ENCODE data around the gene NFIC.
"Not testable (repeated sequence)": the region's sequence is repeated elsewhere in the genome, so short reads cannot be mapped to it uniquely, and the experiment has no call there.

NFIC gene

DNA sequence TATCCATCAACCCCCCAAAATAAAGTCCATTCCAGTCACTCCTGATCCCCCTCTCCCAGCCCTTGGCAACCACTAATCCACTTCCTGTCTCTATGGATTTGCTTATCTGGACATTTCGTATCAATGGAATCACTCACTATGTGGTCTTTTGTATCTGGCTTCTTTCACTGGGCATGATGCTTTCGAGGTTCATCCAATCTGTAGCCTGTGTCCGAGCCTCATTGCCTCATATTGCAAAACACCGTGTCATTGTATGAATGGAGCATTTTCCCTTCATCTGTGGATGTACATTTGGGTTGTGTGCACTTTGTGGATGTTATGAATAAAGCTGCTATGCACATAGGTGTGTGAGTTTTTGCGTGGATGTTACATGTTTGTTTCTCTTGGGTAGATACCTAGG lies 138.4 kb downstream of the NFIC start:
- H3K4me3 Mint-ChIP-seq: peak overlapping the region; percentile 44
- H3K9me3 Mint-ChIP-seq: no peaks in the 10 kb centered on the region
- H3K4me1 Mint-ChIP-seq (ENCODE audit: low read depth): peaks cover 39% of the 10 kb centered on the region
- H3K36me3 Mint-ChIP-seq (ENCODE audit: low read depth): peaks cover 14% of the 10 kb centered on the region
- H3K27me3 Mint-ChIP-seq (ENCODE audit: low read depth): no peaks in the 10 kb centered on the region
- H3K27ac Mint-ChIP-seq: peak overlapping the region; percentile 50

DNA sequence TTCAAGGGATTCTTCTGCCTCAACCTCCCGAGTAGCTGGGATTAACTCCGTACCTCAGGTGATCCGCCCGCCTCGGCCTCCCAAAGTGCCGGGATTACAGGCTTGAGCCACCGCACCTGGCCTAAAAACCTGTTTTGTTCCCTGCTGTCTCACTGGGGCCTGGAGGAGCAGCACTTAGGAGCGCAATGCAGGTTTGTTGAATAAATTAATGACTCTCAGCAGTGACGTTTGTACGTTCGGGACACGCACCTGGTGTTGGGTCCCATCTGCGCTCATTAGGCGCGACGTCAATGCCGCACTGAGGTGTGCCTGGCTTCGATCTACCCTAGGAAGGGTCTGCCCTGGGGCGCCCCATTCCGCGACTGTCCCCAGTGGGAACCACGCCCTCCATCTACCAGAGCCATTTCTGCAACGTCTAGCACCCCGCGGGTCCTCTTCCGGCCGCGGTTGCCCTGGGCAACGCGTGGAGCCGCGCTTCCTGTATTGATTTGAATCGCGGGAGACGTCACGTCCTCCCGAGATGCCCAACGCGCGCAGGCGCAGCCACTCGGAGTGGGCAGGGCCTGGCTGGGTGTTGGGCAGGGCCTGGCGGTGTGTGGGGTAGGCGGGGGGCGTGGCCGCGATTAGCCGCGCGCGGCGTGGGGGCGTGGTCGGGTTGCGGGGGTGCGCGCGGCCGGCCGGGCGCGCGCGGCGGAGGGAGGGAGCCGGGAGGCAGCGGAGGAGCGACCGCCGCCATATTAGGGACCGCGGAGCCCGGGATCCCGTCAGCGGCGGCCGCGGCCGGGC lies 139.4 kb downstream of the NFIC start, which contains the start of gene FZR1:
FZR1 (plus strand) TSS at position 714 of the 786 bp plus-strand sequence. CDS start 16,679 bp downstream, outside the sequence.
- Mint-ChIP-seq H3K9me3 (no peaks in the 10 kb centered on the region), H3K36me3 (ENCODE audit: low read depth) (peaks cover 13% of the 10 kb centered on the region), H3K27me3 (ENCODE audit: low read depth) (no peaks in the 10 kb centered on the region), H3K4me1 (ENCODE audit: low read depth) (peaks cover 37% of the 10 kb centered on the region), H3K4me3 (peak within 1 kb of the TSS; percentile 94), H3K27ac (peak within 1 kb of the TSS; percentile 96)

DNA sequence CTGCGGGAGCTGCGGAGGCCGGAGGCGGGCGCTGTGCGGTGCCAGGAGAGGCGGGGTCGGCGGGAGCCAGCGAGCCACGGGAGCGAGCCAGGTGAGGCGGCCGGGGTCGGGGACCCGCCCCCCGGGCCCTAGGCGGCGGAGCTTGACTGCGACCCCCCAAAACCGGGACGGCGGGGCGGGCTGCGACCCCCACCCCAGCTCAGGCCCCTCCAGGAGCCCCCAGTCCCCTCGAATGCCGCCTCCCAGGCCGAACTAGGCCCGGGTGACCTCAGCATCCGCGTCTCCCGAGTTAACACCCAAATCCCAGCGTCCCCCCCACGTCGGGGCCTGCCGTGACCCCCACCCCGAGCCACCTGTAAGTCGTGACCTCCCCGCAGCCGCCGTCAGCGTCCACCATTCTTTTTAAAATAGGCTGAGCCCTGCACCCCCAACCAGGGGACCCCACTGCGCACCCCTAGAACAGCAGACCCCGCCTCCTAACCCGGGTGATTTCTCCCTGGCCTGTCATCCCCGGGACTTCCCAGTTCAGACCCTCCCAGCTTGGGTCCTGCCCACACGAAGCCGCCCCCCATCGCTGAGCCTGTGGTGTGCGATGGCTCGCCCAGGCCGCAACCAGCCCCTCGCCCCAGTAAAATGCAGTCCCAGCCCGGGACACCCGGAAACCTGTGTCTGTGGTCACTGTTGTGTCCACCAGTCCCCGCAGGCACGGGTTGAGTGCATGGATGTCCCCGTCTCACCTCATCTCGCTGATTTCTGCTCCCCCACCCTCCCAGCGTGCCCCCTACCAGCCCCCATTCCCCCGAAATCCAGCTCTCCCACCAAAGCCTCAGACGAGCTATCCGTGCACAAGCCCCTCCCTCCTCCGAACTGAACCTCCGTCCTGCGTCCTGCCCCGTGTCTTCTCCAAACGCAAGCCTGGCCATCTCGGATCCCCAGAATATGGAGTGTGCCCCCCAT lies 140.3 kb downstream of the NFIC start:
- Mint-ChIP-seq H3K4me3 (peak overlapping the region; percentile 94), H3K36me3 (ENCODE audit: low read depth) (peaks cover 13% of the 10 kb centered on the region), H3K27me3 (ENCODE audit: low read depth) (no peaks in the 10 kb centered on the region), H3K4me1 (ENCODE audit: low read depth) (peaks cover 34% of the 10 kb centered on the region), H3K9me3 (no peaks in the 10 kb centered on the region), H3K27ac (peak overlapping the region; percentile 88)

DNA sequence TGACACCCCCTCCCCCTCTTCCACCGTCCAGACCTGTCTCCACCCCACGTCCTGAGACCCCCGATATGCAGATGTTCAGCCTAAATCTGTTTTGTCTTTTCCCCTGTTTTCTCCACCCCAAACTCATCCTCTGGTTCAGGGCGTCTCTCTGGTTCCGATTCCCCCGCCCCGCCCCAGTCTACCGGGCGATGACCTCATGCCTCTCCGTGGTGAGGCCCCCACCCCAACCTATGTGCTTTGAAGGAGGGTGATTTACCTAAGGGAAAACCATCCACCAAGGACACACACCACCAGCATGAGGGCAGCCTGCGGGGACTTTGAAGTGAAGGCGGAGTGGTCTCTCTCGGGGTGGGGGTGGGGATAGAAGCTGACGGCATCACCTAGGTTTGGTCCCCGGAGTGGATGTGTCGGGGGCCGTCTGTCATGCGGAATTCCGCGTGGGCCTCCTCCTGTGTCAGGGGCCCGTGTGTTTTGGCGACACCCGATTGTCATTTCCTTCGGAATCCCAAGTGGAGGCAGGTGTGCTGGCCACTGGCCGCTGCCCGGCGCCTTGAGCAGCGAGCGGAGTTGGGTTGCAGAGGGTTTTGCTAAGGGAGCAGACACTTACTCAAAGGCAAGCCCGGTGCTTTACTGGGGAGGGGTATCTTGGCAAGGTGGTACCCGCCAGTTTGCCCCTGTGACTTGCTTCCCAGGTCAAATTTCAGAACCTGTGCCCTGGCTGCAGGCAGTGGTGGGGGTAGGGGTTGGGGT lies 141.2 kb downstream of the NFIC start:
- H3K9me3 Mint-ChIP-seq: no peaks in the 10 kb centered on the region
- no peaks in the 10 kb centered on the region for H3K27me3 Mint-ChIP-seq (ENCODE audit: low read depth)
- peak overlapping the region; percentile 88 for H3K27ac Mint-ChIP-seq
- H3K4me1 Mint-ChIP-seq (ENCODE audit: low read depth): peaks cover 34% of the 10 kb centered on the region
- H3K4me3 Mint-ChIP-seq: peak overlapping the region; percentile 94
- H3K36me3 Mint-ChIP-seq (ENCODE audit: low read depth): peaks cover 13% of the 10 kb centered on the region

DNA sequence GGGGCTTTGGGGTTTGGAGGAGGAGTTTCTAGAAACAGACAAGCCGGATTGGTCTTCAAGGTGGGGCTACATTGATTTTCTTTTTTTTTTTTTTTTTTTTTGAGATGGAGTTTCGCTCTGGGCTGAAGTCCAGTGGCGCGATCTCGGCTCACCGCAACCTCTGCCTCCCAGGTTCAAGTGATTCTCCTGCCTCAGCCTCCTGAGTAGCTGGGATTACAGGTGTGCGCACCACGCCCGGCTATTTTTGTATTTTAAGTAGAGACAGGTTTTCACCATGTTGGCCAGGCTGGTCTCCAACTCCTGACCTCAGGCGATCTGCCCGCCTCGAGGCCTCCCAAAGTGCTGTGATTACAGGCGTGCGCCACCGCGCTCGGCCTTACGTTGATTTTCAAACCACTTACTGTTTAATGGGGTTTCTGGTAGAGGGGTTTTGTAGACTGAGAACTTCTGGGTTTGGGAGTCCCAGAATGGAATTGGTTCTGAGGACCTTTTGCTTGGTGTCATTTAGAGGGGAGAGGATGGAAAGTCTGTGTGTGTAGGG lies 141.8 kb downstream of the NFIC start:
- Mint-ChIP-seq H3K36me3 (ENCODE audit: low read depth) (peaks cover 13% of the 10 kb centered on the region), H3K4me1 (ENCODE audit: low read depth) (peaks cover 34% of the 10 kb centered on the region), H3K4me3 (peak overlapping the region; percentile 44)
- H3K27ac Mint-ChIP-seq; H3K27me3 Mint-ChIP-seq (ENCODE audit: low read depth); H3K9me3 Mint-ChIP-seq: not testable (repeated sequence)

DNA sequence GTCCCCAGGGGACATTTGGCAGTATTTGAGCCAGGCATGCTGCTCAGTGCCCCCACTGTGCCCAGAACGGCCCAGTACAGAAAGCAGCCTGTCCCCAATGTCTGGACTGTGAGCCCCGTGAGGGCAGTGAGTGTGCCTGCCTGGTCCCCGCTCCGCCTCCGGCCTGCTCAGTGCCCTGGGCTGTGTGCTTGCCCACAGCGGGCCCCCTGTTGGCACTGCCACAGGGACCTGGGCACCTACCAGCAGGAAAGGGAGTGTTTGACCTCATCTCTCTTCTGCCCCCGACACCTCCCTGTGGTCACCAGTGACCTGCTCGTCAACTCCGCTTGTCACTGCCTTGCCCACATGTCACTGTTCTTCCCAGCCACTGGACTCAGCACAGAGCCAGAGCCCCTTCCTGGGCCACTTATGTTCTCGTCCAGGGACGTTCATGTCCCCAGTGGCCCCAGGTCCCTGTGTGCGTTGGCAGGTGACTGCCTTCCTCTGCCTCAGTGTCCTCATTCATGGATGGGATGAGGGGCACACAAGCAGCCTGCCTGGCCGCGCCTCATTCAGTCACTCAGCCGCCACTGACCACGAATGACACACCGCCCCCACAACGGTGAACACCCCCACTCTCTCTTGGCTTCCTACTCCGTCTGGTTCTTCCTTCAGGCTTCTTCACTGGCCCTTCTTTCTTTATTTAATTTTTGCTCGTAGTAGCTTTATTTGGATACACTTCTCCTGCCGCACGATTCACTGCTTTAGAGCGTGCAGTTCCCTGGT lies 142.6 kb downstream of the NFIC start:
- H3K36me3 Mint-ChIP-seq (ENCODE audit: low read depth): peaks cover 15% of the 10 kb centered on the region
- H3K4me1 Mint-ChIP-seq (ENCODE audit: low read depth): peaks cover 31% of the 10 kb centered on the region
- no peaks in the 10 kb centered on the region for H3K27me3 Mint-ChIP-seq (ENCODE audit: low read depth)
- no peaks in the 10 kb centered on the region for H3K9me3 Mint-ChIP-seq
- peak overlapping the region; percentile 11 for H3K4me3 Mint-ChIP-seq
- H3K27ac Mint-ChIP-seq: peak overlapping the region; percentile 58

DNA sequence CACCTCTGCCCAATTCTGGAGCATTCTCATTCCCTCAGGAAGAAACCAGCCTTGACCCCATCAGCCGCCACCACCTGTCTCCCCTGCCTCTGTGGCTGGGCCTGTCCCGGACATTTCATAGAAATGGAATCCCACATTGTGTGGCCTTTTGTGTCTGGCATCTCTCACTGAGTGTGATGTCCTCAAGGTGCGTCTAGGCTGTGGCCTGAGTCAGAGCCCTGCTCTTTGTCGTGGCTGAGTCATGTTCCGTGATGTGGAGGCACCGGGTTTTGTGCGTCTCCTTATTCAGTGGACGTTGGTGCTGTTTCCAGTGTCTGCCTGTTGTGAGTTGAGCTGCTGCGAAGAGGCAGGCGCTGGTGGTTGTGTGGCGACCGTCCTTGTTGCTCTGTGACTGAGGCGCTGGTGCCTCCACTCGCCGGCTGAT lies 143.2 kb downstream of the NFIC start:
- Mint-ChIP-seq H3K27me3 (ENCODE audit: low read depth) (no peaks in the 10 kb centered on the region), H3K4me1 (ENCODE audit: low read depth) (peaks cover 30% of the 10 kb centered on the region), H3K9me3 (no peaks in the 10 kb centered on the region), H3K4me3 (peak overlapping the region; percentile 30), H3K27ac (peak overlapping the region; percentile 58), H3K36me3 (ENCODE audit: low read depth) (peaks cover 15% of the 10 kb centered on the region)

DNA sequence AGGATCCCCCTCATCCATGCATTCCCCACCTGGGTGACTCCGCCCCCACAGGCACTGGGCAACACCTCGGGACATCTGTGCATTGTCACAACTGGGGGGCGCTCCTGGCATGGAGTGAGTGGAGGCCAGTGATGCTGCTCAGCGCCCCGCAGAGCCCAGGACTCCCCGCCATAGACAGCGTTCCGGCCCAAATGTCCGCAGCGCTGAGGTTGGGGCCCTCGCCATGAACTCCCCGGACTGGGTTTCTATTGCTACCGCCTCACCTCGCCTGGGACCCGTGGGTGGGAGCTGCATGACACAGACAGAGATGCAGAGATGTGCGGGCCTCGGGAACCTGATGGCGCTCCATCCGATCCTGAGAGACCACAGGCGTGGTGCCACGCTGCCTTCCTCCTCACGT lies 144.3 kb downstream of the NFIC start:
- H3K27me3 Mint-ChIP-seq (ENCODE audit: low read depth): no peaks in the 10 kb centered on the region
- H3K4me1 Mint-ChIP-seq (ENCODE audit: low read depth): peaks cover 24% of the 10 kb centered on the region
- peaks cover 15% of the 10 kb centered on the region for H3K36me3 Mint-ChIP-seq (ENCODE audit: low read depth)
- H3K9me3 Mint-ChIP-seq: no peaks in the 10 kb centered on the region
- no peak overlapping the region for H3K27ac Mint-ChIP-seq
- H3K4me3 Mint-ChIP-seq: no peak overlapping the region

DNA sequence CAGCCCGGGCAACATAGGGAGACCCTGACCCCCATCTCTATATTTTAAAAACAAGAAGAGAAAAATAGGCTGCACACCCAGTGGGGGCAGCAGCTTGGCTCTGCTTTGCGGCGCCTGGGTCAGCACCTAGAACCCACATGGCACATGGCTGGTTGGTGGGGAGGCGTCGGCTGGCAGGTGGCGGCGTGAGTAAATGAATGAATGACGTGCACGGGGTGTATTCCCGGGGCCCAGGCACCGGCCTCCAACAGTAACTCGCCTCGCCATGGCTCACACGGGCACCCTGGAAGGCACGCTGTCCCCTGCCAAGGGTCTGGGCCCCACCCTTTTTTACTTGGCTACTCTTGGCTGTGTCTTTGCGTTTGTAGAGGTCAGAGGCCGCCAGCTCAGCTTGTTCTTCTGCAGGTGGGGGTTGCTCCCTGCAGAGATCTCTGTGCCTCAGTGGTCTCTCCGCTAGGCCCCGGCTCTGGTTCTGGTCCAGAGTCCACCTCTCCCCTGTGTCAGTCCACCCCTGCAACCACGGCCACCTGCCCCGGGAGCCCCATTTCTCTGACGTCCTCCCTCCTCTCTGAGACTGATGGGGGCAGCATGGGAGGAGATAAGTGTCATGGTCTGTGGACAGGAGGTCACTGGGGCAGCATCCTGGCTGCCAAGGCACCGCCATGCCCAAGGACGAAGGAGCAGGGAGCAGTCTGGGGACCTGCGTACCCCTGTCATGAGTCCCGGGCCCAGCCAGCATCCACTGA lies 145.3 kb downstream of the NFIC start:
- H3K4me1 Mint-ChIP-seq (ENCODE audit: low read depth): peaks cover 25% of the 10 kb centered on the region
- H3K9me3 Mint-ChIP-seq: no peaks in the 10 kb centered on the region
- H3K27me3 Mint-ChIP-seq (ENCODE audit: low read depth): no peaks in the 10 kb centered on the region
- no peak overlapping the region for H3K4me3 Mint-ChIP-seq
- H3K36me3 Mint-ChIP-seq (ENCODE audit: low read depth): peaks cover 14% of the 10 kb centered on the region
- no peak overlapping the region for H3K27ac Mint-ChIP-seq

DNA sequence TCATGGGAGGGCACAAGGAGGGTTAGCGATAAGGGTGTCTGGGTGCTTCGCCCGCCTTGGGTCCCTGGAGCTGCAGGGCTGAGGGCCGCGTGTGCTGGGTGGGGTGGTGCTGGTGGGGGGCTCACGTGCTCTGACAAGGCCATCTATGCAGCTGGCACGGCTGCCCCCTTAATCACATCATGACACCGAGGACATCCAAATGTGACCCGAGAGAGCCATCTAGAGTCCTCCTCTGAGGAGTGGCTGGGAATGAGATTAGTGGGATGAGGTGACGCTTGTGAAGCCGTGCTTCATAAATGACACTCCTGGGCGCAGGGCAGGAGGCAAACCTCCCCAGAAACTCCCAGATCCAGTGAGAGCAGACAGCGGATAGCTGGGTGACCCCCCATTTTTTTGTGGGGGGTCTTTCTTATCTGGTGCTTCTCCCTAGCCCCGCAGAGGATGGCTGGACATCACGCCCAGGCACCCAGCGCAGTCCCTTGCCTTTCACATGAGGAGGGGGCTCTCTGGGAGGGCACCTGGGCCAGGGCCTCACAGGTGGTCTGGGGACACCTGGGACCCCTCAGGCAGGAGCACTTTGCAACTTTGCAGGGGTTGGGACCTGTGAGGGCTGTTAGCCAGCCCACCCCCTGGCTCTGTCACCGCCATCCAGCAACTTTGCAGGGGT lies 146.3 kb downstream of the NFIC start:
- Mint-ChIP-seq H3K27me3 (ENCODE audit: low read depth) (no peaks in the 10 kb centered on the region), H3K36me3 (ENCODE audit: low read depth) (peaks cover 8% of the 10 kb centered on the region), H3K4me1 (ENCODE audit: low read depth) (peaks cover 21% of the 10 kb centered on the region), H3K4me3 (no peak overlapping the region), H3K27ac (no peak overlapping the region), H3K9me3 (no peaks in the 10 kb centered on the region)

DNA sequence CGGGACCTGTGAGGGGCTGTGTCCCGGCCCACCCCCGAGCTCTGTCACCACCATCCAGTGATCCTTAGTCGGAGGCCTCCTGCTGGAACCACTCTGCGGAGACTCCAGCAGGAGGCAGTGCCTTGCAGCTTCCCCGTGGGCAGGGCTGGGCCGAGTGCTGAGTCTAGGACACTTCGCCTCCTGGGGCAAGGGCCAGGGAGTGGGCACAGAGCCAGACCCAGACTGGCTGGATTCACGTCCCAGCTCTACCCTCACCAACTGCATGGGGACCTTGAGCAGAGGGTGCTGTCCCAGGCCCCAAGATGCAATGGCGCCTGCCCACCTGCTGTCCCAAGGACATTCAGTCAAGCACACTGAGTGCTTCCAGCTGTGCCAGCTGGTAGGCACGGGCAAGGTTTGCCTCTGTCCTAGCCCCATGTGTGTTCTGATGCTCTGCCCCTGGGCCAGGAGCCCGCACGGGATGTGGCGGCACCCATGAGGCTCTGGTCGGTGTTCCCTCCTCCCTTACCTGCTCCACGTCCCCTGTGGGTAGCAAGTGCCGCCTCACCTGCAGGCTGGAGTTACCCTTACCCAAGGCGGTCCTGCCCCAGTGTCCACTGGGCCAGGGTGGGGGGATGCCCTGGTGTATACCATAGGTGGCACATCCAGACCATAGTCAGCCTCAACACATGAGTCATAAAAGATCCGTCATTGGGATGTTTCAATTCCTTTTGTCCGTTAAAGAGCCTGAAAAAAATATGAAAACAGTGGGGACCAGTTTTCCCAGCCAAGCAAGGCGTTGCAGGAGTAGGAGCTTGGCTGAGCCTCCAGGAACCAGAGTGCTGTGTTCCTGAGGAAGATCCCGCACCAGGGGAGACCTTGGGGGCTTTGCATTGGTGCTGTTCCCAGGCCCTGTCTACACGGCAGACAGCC lies 147.1 kb downstream of the NFIC start:
- Mint-ChIP-seq H3K36me3 (ENCODE audit: low read depth) (peaks cover 8% of the 10 kb centered on the region), H3K4me3 (no peak overlapping the region), H3K4me1 (ENCODE audit: low read depth) (peaks cover 18% of the 10 kb centered on the region), H3K27me3 (ENCODE audit: low read depth) (no peaks in the 10 kb centered on the region), H3K27ac (no peak overlapping the region), H3K9me3 (no peaks in the 10 kb centered on the region)

DNA sequence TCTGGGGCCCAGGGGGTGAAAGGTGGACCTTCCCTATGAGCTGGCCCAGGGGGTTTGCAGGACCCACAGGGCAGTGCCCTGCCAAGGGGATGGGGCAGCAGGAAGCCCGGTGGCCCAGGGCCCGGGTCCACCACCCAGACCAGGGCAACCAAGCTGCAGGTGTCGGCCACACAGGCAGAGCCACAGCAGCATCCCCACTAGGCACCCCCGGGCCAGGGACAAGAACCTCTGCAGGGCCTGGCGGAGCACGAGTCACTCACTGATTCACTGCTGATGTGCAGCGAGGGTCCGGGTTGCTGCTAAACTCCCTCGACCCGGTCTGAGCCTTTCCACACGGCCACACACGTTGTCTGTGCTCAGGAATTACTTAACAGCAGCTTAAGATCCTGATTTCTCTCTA lies 148.5 kb downstream of the NFIC start:
- peaks cover 2% of the 10 kb centered on the region for H3K36me3 Mint-ChIP-seq (ENCODE audit: low read depth)
- no peak overlapping the region for H3K27ac Mint-ChIP-seq
- H3K4me3 Mint-ChIP-seq: no peak overlapping the region
- no peaks in the 10 kb centered on the region for H3K9me3 Mint-ChIP-seq
- no peaks in the 10 kb centered on the region for H3K27me3 Mint-ChIP-seq (ENCODE audit: low read depth)
- H3K4me1 Mint-ChIP-seq (ENCODE audit: low read depth): peaks cover 9% of the 10 kb centered on the region
